ENCODE data around the gene CHRNA10. TPM values are rescaled to one million over a fixed set of nuclear protein-coding genes. Genes with fewer than 3 reads are reported as not detected.

CHRNA10 gene
- total and polyA plus RNA-seq, 2 of the 13 experiments (the other 11 are each of a cell fraction or from before 2014, with no cell fraction given): 0.53 to 0.71 TPM

GRCh38 chr11:3615998-3616397, 55.2 kb downstream of the CHRNA10 start (continued):
- TF ChIP-seq PRDM10 (CRISPR knock-in tag; IDR thresholded peaks at IDR 0.05; ENCODE audit: low read depth): no peak
- TF ChIP-seq SMAD3 (CRISPR knock-in tag; IDR thresholded peaks at IDR 0.05): no peak
- TF ChIP-seq ATF1 (CRISPR knock-in tag; IDR thresholded peaks at IDR 0.05): no peak

Small RNAs within 50 kb of the gene (small RNA-seq; reads per million reads assigned to genes)
- gene RF00019 (ENCODE audit: insufficient read depth in 2 of 3, insufficient read length in 3 of 3, low read depth in 2 of 3, low replicate concordance in 1 of 3): 0 reads per million in 3 experiments
- 0 reads per million in 3 experiments for gene RNU6-1143P (ENCODE audit: insufficient read depth in 2 of 3, insufficient read length in 3 of 3, low read depth in 2 of 3, low replicate concordance in 1 of 3)

Other genes starting within 250 kb of the CHRNA10 start
- gene ART5, start 29.4 kb downstream of the CHRNA10 start, total RNA-seq (2016; rRNA removed; fragmentation: Illumina TruSeq; extraction: Trizol): 0.52 and 0.93 TPM in 2 replicates
- 0.48 and 0.55 TPM in 2 replicates for gene ART5, start 29.4 kb downstream of the CHRNA10 start, polyA plus RNA-seq (2011; rRNA removed)
- gene ART1, start 26.3 kb downstream of the CHRNA10 start, total RNA-seq (2016; rRNA removed; fragmentation: Illumina TruSeq; extraction: Trizol): not detected in 2 replicates
- not detected in 2 replicates for gene ART1, start 26.3 kb downstream of the CHRNA10 start, polyA plus RNA-seq (2011; rRNA removed)
- 85.3 and 126 TPM in 2 replicates for gene NUP98, start 126.2 kb upstream of the CHRNA10 start, total RNA-seq (2016; rRNA removed; fragmentation: Illumina TruSeq; extraction: Trizol)
- 73.6 and 76.6 TPM in 2 replicates for gene NUP98, start 126.2 kb upstream of the CHRNA10 start, polyA plus RNA-seq (2011; rRNA removed)
- 16.8 and 21.5 TPM in 2 replicates for gene PGAP2, start 137.2 kb upstream of the CHRNA10 start, total RNA-seq (2016; rRNA removed; fragmentation: Illumina TruSeq; extraction: Trizol)
- 46.8 and 47.8 TPM in 2 replicates for gene PGAP2, start 137.2 kb upstream of the CHRNA10 start, polyA plus RNA-seq (2011; rRNA removed)
- gene RHOG, start 169.6 kb upstream of the CHRNA10 start, total RNA-seq (2016; rRNA removed; fragmentation: Illumina TruSeq; extraction: Trizol): 7.7 TPM in 2 replicates
- gene RHOG, start 169.6 kb upstream of the CHRNA10 start, polyA plus RNA-seq (2011; rRNA removed): 23.4 and 27.1 TPM in 2 replicates
- 16.3 and 19.2 TPM in 2 replicates for gene STIM1, start 184.3 kb upstream of the CHRNA10 start, total RNA-seq (2016; rRNA removed; fragmentation: Illumina TruSeq; extraction: Trizol)
- gene STIM1, start 184.3 kb upstream of the CHRNA10 start, polyA plus RNA-seq (2011; rRNA removed): 28.5 and 33.3 TPM in 2 replicates